GM21515 (cell line): Measurements from ENCODE around the gene SYNPO2.
"Not testable (repeated sequence)": the region's sequence is repeated elsewhere in the genome, so short reads cannot be mapped to it uniquely, and the experiment has no call there.

Experiments used
- ATAC-seq: cut with Tn5 transposase; IDR thresholded peaks from one replicate; pipeline ENCODE4 v1.9.1; 2021; ENCODE audit not compliant: unreplicated experiment

Gene SYNPO2

GRCh38 chr4:118994030-118994429, 105.4 kb downstream of the SYNPO2 start:
- no peak for ATAC-seq

- no peak for ATAC-seq
Measured at GRCh38 chr4:118995693-118996391, 107.2 kb downstream of the SYNPO2 start.

- ATAC-seq: no peak
Measured at GRCh38 chr4:118997601-118998000, 108.9 kb downstream of the SYNPO2 start.

GRCh38 chr4:118999919-119000318, 111.3 kb downstream of the SYNPO2 start:
- no peak for ATAC-seq

GRCh38 chr4:119000400-119000799, 111.7 kb downstream of the SYNPO2 start:
- no peak for ATAC-seq

- no peak for ATAC-seq
Measured at GRCh38 chr4:119002476-119002875, 113.8 kb downstream of the SYNPO2 start.

GRCh38 chr4:119003001-119003400, 114.3 kb downstream of the SYNPO2 start:
- not testable (repeated sequence) for ATAC-seq

- ATAC-seq: no peak
Measured at GRCh38 chr4:119005928-119006460, 117.3 kb downstream of the SYNPO2 start.

GRCh38 chr4:119008761-119009160, 120.1 kb downstream of the SYNPO2 start:
- ATAC-seq: no peak

- ATAC-seq: not testable (repeated sequence)
Measured at GRCh38 chr4:119010221-119010620, 121.6 kb downstream of the SYNPO2 start.

GRCh38 chr4:119010909-119011606, 122.4 kb downstream of the SYNPO2 start:
- no peak for ATAC-seq

- no peak for ATAC-seq
Measured at GRCh38 chr4:119011607-119011988, 122.9 kb downstream of the SYNPO2 start.

GRCh38 chr4:119014658-119015057, 126.0 kb downstream of the SYNPO2 start:
- ATAC-seq: no peak

GRCh38 chr4:119016636-119017035, 128.0 kb downstream of the SYNPO2 start:
- no peak for ATAC-seq

- no peak for ATAC-seq
Measured at GRCh38 chr4:119017636-119018035, 129.0 kb downstream of the SYNPO2 start.

GRCh38 chr4:119020158-119020557, 131.5 kb downstream of the SYNPO2 start:
- no peak for ATAC-seq

GRCh38 chr4:119022520-119022919, 133.9 kb downstream of the SYNPO2 start:
- not testable (repeated sequence) for ATAC-seq

GRCh38 chr4:119024102-119024501, 135.4 kb downstream of the SYNPO2 start:
- ATAC-seq: no peak

GRCh38 chr4:119025420-119025819, 136.8 kb downstream of the SYNPO2 start:
- ATAC-seq: no peak

GRCh38 chr4:119025916-119026661, 137.4 kb downstream of the SYNPO2 start:
- no peak for ATAC-seq

- ATAC-seq: no peak
Measured at GRCh38 chr4:119026662-119027444, 138.2 kb downstream of the SYNPO2 start.
